HFF-Myc (cell line): ENCODE results near the gene STX4.

ENCODE experiments used
- DNase-seq: peaks from one replicate; pipeline ENCODE4 v3.0.0-alpha.2; 2011; ENCODE audit warnings: low read depth; ENCODE audit errors: extremely low read depth
- H3K4me3 ChIP-seq: replicated peaks from 2 replicates; pipeline ENCODE4 v1.5.1; 2011; ENCODE audit warnings: low read depth, mild to moderate bottlenecking, control low read depth, low read length
- TF ChIP-seq, protein P1 (sequence below): IDR thresholded peaks from 2 replicates; pipeline ENCODE4 v1.5.1; 2012; ENCODE audit warnings: mild to moderate bottlenecking, low read depth, low read length, control low read depth; ENCODE audit errors: missing control alignments

Gene STX4, protein sequence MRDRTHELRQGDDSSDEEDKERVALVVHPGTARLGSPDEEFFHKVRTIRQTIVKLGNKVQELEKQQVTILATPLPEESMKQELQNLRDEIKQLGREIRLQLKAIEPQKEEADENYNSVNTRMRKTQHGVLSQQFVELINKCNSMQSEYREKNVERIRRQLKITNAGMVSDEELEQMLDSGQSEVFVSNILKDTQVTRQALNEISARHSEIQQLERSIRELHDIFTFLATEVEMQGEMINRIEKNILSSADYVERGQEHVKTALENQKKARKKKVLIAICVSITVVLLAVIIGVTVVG

DNA sequence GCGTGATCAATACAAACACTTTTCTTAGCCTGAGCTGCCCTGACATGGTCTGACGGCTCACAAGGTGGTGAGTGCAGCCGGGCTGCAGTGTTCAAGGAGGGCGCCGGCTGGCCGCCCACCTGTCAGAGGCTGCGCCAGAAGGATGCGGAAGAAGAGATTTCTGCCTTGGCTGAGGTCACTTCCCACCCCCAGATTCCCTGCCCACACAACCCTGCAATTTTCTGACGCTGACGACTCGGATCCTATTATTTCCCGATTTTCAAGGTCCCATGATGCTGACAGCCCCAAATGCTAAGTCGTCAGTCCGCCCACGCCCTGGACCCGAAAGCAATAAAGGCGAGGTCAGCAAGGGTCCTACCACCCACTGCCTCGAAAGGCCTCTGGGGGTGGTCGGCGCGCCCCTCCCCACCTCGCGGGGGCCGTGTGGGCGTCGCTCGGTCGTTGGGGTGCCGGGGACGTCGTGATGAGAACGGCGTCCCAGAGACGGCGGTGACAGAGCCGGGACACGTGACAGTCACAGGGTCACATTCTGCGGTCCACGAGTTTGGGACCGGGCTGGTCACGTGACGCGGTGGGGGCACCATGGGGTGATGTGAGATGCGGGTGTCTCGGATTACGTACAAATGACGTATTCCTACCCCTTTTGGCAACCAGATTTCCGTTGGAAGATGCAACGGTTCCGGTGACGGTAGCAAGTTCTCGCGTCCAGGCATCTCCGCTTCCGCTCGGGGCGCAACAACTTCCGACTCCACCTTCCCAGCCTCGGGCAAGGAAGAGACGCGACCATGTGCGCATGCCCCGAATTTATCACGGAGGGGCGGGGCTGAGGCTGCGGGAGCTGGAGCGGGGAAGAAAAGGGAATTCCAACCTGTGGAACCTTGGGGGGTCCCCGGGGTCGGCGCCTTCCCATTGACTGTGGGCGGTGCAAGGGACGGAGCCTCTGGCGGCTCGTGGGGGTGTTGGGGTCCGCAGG, at the start of gene STX4:
TSS of gene STX4 (plus strand) at position 823 of the 973 bp plus-strand sequence. CDS start 248 bp downstream, outside the sequence.
- TF ChIP-seq, protein P1, sequence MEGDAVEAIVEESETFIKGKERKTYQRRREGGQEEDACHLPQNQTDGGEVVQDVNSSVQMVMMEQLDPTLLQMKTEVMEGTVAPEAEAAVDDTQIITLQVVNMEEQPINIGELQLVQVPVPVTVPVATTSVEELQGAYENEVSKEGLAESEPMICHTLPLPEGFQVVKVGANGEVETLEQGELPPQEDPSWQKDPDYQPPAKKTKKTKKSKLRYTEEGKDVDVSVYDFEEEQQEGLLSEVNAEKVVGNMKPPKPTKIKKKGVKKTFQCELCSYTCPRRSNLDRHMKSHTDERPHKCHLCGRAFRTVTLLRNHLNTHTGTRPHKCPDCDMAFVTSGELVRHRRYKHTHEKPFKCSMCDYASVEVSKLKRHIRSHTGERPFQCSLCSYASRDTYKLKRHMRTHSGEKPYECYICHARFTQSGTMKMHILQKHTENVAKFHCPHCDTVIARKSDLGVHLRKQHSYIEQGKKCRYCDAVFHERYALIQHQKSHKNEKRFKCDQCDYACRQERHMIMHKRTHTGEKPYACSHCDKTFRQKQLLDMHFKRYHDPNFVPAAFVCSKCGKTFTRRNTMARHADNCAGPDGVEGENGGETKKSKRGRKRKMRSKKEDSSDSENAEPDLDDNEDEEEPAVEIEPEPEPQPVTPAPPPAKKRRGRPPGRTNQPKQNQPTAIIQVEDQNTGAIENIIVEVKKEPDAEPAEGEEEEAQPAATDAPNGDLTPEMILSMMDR = no peak
- peak; percentile 96 for DNase-seq
- peak within 1 kb of the TSS; percentile 81 for H3K4me3 ChIP-seq

DNA sequence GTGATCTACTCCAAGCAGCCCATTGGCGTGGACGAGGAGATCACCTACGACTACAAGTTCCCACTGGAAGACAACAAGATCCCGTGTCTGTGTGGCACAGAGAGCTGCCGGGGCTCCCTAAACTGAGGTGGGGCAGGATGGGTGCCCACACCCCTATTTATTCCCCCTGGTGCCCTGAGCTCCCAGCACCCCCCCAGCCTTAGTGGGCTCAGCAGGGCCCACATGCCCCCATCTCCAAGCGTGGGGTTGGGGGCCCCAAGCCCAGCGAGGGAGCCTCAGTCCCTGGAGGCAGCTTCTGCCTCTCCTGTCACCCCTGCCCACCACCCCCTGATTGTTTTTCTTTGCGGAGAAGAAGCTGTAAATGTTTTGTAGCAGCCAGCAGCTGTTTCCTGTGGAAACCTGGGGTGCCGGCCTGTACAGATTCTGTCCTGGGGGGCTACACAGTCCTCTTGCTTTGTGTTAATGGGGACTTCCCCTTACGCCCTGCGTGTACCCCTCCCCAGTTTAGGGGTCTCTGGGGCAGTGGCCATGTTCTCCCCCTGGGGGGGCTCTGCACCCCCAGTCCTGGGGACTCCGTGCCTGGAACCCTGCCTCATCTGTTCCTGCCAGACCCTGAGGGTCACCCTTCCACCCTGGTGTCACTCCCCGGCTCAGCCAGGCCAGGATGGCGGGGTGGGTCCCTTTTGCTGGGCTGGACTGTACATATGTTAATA, 49.3 kb upstream of the STX4 start:
- no peak overlapping the region for H3K4me3 ChIP-seq
- TF ChIP-seq, protein P1 = no peak
- DNase-seq = no peak

DNA sequence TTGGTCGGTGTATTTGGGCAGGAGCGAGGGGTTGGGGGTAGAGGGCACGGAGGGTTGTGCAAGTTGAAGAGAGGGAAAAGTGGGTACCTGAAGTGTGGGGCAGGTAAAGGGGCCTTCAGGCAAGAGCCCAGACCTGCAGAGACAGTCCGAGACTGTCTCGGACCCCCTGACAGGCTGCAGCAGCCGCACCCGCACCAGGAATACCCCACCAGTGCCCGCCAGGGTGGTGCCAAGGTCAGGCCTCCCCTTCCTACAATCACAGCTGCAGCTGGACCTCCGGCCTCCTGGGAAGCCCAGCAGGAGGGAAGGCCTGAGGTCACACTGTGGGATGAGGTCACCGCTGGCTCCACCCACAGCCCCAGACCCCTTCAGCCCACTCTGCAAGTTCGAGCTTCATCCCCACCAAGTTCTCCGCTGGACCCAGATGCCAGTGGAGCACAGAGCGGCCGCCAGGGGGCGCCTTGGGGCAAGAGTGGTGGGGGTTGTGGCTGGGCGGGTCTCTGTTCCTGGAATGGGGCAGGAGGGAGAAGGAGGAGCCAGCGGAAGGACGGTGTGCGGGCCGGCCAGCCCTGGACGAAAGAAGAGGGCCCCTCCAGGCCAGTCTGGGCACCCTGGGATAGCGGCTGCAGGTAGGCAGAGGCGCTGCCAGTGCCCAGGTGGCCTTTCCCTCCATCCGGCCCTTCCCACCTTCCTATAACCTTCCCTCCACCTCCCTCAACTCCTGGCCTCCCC, 48.5 kb upstream of the STX4 start, which contains the start of gene HSD3B7:
TSS of gene HSD3B7 (plus strand) at position 539 of the 732 bp plus-strand sequence. CDS start 452 bp downstream, outside the sequence.
- H3K4me3 ChIP-seq = peak within 1 kb of the TSS; percentile 30
- TF ChIP-seq, protein P1 = peak; percentile 96
- DNase-seq = peak; percentile 41

DNA sequence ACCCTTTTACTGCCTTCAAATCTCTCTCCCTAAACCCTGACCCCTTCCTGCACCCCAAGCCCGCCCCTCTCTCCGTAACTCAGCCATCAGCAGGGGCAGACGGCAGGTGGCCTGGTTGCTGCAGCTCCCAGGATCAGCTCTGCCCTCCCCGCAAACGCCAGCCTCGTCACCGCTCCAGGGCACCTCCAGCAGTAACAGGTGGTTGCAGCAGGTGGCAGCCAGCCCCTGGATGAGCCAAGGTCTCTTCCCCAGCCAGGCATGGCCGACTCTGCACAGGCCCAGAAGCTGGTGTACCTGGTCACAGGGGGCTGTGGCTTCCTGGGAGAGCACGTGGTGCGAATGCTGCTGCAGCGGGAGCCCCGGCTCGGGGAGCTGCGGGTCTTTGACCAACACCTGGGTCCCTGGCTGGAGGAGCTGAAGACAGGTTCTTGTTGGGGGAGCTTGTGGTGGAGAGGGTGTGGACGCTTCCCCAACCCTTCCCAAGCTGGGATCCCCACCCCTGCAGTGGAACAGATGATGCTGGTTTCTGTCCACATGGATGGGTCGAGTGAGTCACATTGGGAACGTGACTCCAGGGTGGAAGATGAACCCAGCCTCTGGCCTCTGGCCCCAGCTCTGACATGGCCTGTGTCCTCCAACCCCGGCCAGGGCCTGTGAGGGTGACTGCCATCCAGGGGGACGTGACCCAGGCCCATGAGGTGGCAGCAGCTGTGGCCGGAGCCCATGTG, 47.8 kb upstream of the STX4 start:
- no peak for DNase-seq
- peak overlapping the region; percentile 30 for H3K4me3 ChIP-seq
- TF ChIP-seq, protein P1 = no peak

DNA sequence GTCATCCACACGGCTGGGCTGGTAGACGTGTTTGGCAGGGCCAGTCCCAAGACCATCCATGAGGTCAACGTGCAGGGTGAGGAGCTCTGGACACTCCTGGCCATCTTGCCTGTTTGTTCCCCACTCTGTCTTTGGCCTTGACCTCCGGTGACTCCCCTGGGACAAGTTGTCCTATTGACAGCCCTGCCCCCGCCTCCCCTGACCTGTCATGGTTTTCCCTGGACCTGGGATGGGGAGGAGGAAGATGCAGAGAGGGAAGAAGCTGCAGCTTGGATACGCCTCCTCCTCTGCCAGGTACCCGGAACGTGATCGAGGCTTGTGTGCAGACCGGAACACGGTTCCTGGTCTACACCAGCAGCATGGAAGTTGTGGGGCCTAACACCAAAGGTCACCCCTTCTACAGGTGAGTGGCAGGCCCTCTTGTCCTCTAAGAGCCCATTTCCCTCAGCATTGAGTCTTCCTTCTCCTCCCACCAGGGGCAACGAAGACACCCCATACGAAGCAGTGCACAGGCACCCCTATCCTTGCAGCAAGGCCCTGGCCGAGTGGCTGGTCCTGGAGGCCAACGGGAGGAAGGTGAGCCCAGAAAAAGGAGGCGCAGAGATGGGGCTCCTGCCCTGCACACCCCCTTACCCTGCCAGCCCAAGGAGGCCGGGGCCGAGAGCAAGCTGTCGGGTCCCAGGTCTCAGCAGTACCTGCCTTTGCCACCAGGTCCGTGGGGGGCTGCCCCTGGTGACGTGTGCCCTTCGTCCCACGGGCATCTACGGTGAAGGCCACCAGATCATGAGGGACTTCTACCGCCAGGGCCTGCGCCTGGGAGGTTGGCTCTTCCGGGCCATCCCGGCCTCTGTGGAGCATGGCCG, 47.0 kb upstream of the STX4 start:
- TF ChIP-seq, protein P1 = no peak
- DNase-seq = no peak
- no peak overlapping the region for H3K4me3 ChIP-seq
